ENCODE data around the gene SLC4A5.
A peak's percentile ranks its signal among the peaks of the same experiment; 100 is the strongest.

SLC4A5 gene, protein sequence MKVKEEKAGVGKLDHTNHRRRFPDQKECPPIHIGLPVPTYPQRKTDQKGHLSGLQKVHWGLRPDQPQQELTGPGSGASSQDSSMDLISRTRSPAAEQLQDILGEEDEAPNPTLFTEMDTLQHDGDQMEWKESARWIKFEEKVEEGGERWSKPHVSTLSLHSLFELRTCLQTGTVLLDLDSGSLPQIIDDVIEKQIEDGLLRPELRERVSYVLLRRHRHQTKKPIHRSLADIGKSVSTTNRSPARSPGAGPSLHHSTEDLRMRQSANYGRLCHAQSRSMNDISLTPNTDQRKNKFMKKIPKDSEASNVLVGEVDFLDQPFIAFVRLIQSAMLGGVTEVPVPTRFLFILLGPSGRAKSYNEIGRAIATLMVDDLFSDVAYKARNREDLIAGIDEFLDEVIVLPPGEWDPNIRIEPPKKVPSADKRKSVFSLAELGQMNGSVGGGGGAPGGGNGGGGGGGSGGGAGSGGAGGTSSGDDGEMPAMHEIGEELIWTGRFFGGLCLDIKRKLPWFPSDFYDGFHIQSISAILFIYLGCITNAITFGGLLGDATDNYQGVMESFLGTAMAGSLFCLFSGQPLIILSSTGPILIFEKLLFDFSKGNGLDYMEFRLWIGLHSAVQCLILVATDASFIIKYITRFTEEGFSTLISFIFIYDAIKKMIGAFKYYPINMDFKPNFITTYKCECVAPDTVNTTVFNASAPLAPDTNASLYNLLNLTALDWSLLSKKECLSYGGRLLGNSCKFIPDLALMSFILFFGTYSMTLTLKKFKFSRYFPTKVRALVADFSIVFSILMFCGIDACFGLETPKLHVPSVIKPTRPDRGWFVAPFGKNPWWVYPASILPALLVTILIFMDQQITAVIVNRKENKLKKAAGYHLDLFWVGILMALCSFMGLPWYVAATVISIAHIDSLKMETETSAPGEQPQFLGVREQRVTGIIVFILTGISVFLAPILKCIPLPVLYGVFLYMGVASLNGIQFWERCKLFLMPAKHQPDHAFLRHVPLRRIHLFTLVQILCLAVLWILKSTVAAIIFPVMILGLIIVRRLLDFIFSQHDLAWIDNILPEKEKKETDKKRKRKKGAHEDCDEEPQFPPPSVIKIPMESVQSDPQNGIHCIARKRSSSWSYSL

DNA sequence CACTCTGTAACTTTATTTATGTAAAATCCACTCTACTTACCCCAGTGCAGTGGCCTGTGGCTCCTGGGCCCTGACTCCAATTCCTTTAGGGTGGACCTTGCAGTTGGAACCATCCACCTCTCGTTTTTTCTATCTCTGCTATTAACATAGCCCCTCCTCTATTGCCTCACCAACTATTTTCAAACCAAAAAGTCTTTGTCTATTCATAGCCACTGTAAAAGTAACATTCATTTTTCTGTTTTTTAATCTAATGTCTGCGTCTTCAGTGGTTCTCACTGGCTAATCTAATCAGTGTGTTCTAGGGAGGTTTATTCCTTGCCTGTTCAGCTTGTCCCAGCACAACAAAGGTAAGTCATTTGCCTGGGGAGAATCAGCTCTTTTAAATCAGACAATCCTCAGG lies at the start of gene SLC4A5:
TSS of gene SLC4A5 (minus strand) at position 101 of the 400 bp plus-strand sequence. CDS start 28,393 bp downstream, outside the sequence.
- DNase-seq, result no peak

DNA sequence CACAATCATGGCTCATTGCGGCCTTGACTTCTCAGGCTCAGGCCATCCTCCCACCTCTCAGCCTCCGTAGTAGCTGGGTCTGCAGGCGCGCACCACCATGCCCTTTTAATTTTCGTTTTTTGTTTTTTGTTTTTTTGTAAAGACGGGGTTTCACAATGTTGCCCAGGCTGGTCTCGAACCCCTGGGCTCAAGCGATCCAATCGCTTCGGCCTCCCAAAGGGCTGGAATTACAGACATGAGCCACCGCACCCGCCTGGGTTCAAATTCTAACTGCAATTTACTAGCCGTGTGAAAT lies 49.2 kb upstream of the SLC4A5 start:
- DNase-seq, result no peak

DNA sequence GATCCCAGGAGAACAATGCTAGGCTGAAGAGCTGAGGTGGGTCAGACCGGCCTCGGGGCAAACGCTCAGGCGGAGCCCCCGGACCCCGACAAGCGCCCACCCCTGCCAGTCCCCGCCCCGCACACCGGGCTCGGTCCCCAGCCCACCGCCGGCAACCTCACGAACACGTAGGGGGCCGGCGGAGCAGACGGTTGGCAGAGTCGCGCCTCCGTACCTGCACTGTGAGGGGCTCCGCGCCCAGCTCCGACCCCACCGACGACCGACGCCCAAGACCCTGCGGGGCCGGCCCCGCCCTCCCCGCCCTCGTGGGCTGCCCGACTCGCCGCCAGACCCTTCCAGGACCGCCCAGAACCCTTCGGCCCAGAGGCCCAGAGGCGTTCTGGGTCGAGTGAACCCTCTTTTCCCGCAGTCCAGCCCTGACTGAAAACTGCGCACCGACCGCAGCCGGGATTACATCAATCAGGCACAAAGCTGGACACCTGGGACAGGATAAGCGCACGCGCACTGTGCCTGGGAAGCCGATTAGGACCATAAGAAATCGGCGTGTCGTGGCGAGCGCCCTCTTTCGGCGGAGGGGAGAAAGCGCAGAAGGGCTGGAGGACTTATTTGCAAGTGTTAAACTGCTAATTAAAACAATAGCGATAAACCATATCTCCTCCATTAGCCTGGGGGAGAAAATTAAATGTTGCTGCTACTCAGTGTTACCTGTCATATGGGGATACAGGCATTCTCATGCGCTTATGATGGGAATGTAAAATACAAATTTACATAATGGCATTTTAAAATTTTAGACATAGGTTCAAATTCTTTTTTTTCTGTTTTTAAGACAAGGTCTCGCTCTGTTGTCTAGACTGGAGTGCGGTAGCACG lies 48.6 kb upstream of the SLC4A5 start:
- peak; percentile 86 for DNase-seq

DNA sequence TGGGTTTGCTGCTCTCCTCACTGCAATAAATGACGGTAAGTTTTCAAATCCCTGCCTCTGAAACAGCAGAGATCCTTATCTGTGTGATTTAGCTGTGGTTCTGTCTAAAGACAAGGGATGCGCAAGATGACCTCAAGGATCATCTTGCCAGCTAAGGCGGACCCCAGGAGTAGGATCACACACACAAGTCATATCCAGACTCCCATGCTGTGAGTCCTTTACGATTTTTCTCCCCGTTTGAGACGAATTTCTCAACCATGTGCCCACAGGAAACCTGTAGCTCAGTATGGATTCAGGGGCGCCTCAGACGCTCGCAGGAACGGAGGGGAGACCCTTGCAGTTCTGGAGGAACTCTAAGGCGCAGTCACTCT lies 48.0 kb upstream of the SLC4A5 start:
- DNase-seq, result no peak

DNA sequence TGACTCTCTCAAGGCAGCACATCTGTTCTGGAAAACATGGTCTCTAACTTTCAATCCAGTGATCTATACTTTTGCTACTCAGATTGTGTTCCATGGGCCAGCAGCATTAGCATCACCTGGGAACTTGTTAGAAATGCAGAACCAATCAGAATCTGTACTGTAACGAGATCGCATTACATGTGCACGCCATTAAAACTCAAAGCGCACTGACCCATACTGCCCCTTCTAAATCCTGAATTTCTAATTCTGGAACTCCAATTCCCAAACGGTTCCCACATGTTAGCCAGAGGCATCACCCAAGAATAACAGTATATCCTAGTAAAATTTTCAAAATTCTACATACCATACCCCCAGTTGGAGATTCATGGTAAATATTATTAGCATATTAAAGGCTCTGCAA lies 47.4 kb upstream of the SLC4A5 start:
- DNase-seq, result no peak

DNA sequence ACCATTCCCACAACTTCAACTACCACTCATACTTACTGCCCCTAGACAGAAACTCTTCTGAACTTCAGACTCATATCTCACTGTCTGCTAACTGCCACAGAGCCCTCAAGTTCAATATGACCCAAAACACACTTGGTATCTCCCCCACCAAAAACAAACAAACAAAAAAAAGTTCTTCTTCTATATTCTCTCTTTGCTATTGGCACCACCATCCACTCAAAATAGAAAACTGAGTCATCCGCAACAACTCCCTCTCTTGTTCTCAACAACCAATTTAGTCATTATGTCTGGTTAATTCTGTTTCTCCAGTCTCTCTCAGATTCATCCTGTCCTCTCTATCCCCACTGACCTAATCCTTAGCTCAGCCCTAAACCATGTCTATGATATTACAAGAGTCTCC lies 44.1 kb upstream of the SLC4A5 start:
- no peak for DNase-seq

DNA sequence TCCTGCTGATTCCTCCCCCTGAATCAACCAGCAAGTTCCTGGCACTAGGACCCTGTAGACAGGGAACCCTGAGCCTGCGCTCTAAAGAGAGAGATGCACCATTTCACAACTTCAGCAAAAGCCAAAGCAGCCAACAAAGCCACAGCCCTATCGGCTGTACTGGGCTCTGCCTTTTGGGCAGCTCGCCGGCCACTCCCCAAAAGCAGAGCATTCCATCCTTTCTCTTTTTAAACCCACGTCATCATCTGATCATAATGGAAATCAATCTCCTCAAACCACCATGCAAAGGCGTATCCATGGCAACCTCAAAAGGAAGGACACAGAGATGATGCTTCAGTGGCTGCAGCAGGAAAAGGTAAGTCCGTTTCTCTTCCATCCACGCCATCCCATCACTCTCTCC lies 42.2 kb upstream of the SLC4A5 start:
- no peak for DNase-seq

DNA sequence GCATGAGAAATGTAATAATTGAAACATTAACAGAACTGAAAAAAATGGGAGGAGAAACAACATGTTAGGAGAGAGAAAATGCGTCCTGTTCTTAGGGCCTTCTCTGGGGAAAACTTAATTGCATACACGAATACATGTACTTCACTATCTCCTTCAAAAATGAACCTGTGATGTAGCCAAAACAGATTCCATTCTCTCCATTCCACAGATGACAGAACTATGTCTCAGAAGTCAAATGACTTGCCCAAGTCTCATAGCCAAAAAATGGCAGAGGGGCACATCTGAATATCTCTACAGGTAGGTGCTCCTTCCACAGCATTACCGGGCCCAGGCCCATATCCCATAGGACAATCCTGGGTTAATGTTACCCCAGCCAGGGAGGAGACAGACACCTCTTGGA lies 40.8 kb upstream of the SLC4A5 start:
- DNase-seq, result no peak

DNA sequence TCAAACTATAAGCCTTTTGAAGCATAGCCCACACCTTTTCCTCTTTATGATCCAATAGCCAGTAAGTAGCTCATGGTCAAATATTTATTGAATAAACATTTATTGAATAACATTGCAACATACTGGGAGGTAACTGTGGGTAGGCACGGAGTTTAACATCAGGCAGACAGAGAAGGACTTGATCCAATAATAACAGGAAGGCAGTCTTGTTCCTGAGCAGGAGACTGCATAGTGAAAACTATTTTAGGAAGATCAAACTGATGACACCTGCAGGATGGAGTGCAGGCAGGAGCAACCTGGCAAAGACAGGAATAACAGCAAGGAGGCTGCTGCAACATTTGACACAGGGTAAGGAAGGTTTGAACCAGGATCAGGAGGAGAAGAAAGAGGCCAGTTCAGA lies 40.0 kb upstream of the SLC4A5 start:
- no peak for DNase-seq

DNA sequence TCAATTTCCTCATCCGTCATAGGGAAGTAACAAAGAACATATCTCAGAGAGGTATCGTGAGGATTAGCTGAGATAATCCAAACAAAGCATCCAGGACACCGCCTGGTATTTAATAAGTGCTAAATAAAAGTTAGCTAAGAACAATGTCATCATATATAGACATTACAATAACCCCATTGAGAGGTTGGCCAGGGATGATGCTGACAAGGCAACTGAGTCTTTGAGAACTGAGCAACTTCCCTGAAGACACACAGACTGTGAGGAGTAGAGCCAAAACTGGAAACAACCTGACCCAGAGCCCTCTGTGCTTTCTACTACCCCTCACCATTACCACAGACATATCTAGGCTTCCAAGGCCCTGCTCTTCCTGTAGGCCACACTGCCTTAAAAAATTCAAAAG lies 38.5 kb upstream of the SLC4A5 start:
- no peak for DNase-seq

DNA sequence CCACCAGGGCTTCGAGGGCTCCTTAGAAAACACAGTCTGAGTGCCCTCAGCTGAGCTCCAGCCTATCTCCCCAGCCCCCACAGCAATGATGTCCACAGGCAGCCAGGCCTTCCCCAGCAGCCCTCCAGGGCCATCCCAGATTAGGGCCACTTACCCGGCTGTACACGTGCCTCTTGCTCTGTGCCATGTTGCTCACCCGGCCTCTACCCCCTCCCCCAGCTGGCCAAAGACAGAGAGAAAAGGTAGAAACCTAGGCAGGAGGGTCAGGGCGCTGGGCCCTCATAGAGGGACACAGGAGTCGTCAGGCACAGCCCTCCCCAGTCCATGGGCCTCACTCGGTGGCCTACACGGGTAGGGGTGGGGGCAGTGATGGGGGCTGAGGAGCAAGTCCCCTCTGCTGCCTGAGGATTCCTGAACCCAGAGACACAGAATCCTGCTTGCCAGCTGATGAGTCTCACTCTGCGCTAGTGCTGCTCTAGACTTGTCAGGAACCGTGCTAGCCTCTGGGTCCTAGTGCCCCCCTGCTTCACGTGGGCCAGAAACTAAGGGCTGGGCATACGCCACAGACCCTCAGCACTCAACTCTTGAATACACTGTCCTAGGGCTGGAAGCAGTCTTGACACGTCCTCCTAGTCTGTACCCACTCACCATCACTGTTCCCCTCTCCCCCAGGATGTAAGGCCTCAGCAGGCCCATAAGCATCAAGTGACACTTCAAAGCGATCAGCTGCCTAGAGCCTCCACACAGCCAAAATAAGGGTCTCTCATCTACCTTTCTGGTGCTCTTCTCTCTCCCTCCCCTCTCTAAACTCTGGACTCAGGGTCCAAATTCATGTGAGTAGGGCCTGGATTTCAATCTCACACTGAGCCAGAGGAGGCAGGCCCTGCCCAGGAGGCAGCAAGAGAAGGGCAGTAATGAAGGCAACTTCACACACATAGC lies 36.9 kb upstream of the SLC4A5 start, which contains the start of gene DCTN1:
TSS of gene DCTN1 (minus strand) at position 461 of the 939 bp plus-strand sequence. CDS start at position 187, 274 bp downstream.
- no peak for DNase-seq

DNA sequence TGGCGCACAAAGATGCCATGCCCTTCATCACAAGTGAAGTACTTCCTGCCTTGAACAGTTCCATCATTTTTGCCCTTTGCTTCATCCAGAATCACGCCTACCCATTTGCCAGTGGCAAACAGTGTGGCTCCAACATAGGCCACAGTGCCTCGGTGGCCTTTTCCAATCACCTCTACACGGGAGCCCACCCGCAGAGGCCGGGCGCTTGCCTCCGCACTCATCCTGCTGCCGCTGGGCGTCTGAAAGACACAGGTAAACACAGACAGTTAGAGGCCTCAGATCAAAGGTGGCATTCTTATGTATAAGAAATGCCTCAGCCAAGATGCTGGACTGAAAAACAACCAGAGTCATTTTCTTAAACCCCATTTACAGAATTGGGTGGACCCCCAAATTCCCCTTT lies 34.8 kb upstream of the SLC4A5 start:
- DNase-seq, result no peak

DNA sequence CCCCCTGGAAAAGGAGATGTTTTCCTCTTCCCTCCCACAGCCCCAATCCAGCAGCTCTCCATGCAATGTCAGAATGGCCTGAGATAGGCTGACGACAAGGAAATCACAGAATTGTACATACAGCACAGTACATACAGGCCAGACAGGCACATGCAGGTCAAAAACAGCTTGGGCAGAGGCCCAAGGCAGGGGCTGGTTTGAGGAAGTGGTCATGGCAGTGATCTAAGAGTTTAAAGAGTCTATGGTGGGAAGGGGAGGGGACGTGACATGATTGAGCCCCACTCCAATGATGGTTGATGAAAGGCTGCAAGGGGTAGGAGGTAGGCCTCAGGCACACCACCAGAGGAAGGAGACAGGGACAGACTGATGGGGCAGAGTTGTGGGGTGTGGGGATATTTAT lies 32.6 kb upstream of the SLC4A5 start:
- no peak for DNase-seq

DNA sequence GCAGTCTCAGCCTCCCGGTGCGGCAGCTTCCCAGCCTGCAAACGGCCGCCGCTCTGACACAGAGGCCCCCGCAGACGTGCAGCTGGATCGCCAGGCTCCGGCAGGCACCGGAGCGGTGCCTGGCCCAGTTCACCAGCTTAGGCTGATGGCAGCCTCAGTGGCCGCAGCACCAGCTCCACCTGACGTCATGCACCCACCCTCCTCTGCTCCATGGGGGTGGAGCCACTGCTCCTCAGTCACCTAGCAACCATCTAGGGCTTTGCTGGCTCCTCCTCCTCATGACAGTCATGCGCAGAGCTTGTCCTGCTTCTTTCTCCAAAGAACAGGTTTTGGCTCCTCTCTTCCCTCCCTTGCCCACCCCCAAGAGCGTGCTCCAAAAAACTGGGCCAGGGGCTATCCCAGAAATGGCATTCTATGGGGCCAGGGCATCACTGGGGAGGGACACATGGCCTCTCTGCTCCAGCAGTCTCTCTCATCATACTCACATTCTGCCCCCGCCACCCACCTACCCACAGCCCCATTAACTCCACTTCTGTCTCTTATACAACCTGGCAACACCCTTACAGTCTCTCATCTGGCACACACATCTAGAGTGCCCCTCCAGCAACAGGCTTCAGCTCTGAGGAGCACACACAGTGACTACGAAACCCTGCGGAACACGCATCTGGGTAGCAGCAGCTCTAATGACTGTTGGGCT lies 31.4 kb upstream of the SLC4A5 start:
- peak; percentile 87 for DNase-seq

DNA sequence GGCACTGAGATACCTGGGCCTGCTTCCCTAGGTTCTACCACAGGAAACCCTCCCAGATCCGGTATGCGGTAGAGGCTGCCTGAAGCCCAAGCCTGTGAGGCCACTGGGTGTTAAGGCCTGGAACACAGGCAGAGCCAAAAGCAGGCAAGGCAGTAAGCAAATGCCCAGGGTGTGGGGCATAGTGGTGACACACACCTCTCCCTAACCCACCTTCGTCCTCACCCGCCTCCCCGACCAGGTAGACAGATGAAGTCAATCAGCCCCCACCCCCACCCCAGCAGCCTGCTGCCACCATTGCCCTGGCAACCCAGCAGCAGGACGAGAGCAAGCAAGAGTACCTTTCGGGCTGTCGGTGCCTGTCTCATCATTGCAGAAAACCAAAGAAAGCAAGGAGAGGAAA lies 30.8 kb upstream of the SLC4A5 start:
- DNase-seq, result no peak

DNA sequence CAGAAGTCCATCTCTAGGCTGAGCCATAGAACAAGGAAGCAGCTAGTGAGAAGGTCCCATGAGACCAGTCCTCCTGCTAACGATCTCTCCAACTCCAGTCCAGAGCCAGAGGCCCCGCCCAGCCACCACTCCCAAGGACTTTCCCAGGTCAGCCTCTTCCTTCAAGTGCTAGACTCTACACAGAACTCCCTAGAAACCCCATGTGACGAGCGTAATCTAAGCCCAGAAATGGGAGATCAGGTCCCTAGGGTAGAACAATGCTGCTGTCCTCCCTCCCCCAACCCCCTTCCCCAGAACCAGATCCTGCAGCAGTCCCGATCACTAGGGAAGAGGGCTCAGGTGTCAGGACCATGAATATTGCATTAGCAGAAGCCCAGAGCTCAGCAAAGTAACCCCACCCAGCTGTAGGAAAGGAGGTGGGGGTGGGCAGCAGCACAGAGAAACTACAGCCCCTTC lies 30.0 kb upstream of the SLC4A5 start:
- DNase-seq, result peak; percentile 66

DNA sequence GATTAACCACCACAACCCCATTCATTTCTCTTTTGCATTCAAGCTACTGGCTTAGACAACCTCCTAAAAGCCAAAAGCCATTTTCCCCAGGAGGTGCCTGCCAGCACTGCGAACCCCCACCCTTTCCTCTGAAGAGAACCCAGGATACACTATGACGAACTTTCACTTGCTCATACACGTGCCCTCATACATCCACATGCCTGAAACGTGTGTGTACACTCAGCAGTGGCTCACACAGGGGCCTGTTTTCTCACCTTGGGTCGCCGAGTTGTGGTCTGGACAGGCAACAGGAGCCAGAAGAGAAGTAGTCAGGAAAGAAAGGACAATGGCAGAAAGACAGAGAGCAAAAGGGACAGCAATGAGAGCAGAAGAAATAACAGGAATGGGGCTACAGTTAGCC lies 29.5 kb upstream of the SLC4A5 start:
- no peak for DNase-seq

DNA sequence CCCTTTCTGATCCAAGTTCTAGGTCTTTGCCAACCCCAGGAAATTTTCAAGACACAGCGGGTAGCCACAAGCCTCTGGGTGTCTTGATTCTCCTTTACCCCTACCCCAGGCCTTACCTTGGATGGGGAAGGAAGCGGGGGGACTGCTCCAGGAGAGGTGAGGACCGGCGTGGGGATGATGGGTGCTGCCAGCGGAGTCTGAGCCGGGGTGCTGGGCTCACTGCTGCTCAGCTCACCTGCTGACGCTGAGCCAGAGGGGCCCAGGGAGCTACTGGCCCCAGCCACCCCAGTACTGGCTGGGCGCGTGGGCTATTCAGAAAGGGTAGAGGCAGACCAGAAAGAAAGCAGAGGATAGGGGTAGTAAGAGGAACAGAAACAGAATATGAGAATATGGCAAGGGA lies 28.2 kb upstream of the SLC4A5 start:
- DNase-seq, result no peak

DNA sequence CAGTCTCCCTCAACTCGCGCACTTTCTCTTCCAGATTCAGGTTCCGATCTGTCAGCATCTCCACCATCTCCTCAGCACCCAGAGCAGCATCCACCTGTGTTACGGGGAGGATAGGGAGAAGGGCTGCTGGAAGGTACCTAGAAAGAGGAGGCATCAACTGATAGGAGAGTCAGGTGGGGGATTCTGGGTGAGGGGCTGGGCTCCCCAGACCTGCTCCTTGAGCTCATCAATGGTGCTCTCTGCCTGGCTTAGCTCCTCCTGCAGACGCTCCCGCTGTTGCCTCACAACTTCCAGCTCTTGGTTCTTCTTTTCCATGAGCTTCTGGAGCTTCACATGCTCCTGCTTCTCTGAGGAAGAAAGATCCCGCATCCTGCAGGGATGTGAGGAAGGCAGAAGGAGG lies 26.8 kb upstream of the SLC4A5 start:
- no peak for DNase-seq

DNA sequence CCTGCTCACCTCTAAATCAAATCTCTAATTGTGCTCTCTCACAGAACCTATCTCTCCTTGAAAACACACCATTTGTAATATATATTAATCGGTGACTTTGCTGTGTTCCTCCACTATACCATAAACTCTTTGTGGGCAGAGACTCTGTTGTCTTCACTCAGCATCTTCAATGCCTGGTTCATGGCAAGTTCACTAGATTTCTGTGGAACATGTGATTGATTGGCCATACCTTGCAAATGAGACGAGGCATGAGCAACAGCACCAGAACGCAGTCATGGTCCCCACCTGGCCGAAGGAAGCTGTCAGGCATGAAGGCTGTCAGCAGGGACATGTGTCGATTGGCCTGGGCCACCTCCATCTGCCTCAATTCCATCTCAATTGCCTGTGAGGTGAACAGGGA lies 25.3 kb upstream of the SLC4A5 start:
- DNase-seq, result no peak

DNA sequence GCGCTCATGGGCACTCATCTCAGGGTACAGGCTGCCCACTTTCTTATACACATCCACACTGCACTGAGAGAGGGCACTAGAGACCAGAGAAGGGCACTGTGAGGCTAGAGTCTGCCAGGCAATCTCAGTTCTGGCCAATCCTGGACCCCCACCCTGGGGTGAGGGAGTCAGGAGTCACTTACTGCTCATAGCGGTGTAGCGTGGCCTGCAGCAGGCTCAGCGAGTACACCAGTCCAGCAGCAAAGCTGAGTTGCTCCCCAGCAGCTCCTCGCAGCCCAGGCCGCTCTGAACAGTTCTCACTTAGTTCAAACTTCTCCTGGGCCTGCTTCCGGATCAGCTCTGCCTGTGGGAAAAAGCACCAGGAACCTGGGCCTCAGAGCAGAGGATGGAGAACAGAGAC lies 24.6 kb upstream of the SLC4A5 start:
- no peak for DNase-seq
